NCI-H2227 (cell line): ENCODE results near the gene CCL8.
"Not testable (repeated sequence)": the region's sequence is repeated elsewhere in the genome, so short reads cannot be mapped to it uniquely, and the experiment has no call there.

Experiments used
- DNase-seq: peaks from one replicate; lab custom pipeline; 2025; ENCODE audit not compliant: unreplicated experiment; lab: John Stamatoyannopoulos, UW

The CCL8 gene

GRCh38 chr17:34313164-34313563, 6.1 kb upstream of the CCL8 start:
- no peak for DNase-seq

- DNase-seq: no peak
Observed at GRCh38 chr17:34314279-34314678, 5.0 kb upstream of the CCL8 start.

DNA sequence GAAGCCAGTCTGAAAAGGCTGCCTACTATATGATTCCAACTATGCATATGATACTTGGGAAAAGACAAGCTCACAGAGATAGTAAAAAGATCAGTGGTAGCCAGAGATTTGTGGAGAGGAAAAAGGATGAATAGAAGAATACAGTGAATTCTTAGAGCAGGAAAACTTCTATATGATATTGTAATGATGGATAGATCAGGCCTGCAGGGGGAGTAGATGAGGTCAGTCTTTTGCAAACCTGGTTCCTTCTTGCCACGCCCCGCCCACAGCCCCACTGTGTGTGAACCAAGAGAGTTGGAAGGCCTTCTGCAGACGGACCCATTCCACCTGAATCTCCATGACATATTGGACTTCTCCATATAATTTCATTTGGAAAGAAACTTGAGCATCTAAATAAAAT, 761 bp upstream of the CCL8 start:
- no peak for DNase-seq

DNA sequence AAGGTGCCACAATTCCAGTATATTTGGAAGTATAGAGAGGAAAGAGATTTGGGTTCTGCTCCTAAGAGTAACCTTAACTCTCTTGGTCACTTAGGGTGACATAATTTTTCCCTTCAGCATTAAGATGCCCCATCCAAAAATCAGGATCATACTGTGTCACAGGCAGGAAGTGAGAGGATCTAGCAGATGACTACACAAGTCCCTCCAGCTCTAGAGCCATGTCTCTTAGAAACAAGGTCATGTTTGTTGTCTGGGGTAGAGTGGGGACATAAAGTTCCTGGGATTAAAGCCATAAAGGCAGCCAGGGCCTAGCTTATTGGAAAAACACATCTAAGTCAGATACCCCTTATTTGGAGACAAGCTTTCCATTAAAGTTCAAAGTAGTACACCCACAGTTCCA, 2.7 kb downstream of the CCL8 start:
- DNase-seq: no peak

- DNase-seq: not testable (repeated sequence)
Observed at GRCh38 chr17:34327580-34327979, 8.3 kb downstream of the CCL8 start.

DNA sequence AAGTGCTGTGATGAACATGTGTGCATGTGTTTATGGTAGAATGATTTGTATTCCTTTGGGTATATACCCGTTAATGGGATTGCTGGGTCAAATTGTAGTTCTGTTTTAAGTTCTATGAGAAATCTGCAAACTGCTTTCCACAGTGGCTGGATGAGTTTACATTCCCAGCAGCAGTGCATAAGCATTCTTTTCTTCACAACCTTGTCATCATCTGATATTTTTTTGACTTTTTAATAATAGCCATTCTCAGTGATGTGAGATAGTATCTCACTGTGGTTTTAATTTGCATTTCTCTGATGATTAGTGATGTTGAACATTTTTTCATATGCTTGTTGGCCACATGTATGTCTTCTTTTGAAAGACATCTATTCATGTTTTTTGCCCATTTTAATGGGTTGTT, 18.5 kb downstream of the CCL8 start:
- no peak for DNase-seq

GRCh38 chr17:34339138-34339770, 20.0 kb downstream of the CCL8 start:
- DNase-seq: no peak

DNA sequence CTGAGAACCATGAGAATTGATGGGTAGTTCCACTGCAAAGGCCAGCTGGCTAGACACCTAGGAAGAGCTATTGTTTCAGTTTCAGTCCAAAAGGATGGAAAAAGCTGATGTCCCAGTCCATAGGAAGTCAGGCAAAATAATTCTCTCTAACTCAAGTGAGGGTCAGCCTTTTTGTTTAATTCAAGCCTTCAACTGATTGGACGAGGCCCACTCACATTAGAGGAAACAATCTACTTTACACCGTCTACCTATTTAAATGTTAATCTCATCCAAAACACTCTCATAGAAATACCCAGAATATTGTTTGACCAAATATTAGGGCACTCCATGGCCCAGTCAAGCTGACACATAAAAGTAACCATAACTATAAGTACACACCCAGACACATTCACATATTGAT, 22.7 kb downstream of the CCL8 start:
- DNase-seq: no peak

- no peak for DNase-seq
Observed at GRCh38 chr17:34347063-34347462, 27.8 kb downstream of the CCL8 start.

GRCh38 chr17:34349751-34350150, 30.5 kb downstream of the CCL8 start:
- no peak for DNase-seq

DNA sequence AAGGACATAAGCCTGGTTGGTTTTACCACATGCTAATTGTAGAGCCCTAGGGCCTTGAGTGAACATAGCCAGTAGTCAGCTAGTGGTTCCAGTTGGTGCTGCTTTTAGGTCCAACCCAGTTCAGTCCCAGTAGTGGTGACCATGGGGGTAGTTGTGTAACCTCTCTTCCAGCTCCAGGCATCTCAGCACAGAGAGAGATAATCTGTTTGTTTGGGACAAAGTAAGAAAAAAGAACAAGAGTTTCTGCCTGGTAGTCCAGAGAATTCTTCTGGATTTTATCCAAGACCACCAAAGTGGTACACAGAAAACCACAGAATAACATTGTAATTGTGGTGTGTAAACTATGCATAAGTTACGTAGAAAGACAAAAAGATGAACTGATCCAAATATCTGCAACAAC, 31.9 kb downstream of the CCL8 start:
- no peak for DNase-seq

DNA sequence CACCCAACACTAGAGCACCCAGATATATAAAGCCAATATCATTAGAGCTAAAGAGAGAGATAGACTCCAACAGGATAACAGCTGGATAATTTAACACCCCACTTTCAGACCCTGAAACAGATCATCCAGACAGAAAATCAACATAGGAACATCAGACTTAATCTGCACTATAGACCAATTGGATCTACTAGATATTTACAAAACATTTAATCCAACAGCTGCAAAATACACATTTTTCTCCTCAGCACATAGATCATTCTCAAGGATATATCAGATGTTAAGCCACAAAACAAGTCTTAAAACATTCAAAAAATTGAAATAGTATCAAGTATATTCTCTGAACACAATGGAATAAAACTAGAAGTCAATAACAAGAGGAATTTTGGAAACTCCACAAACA, 33.0 kb downstream of the CCL8 start:
- no peak for DNase-seq

DNA sequence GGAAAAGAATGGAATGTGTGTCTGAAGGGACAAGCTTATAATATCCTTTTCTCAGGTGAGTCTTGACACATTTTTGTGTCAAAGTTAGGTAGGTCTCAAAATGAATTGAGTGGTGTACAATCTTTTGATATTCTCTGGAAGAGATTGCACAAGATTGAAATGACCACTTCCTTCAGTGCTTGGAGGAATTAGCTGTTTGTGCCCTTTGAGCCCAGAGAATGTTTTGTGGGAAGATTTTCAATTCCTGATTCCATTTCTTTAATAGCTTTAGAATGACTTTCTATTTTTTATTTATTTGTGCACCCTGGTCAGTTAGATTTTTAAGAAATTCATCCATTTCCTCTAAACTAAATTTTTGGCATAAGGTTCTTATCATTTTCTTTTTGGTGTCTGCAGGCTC, 35.4 kb downstream of the CCL8 start:
- DNase-seq: no peak

- no peak for DNase-seq
Observed at GRCh38 chr17:34356194-34356593, 37.0 kb downstream of the CCL8 start, which contains the start of gene CCL13. Gene CCL13, plus strand, starts transcription at chr17:34356480. Its CDS starts 47 bp downstream, at chr17:34356527.

GRCh38 chr17:34357398-34357797, 38.2 kb downstream of the CCL8 start:
- DNase-seq: no peak

- DNase-seq: no peak
Observed at GRCh38 chr17:34358631-34359030, 39.4 kb downstream of the CCL8 start.

DNA sequence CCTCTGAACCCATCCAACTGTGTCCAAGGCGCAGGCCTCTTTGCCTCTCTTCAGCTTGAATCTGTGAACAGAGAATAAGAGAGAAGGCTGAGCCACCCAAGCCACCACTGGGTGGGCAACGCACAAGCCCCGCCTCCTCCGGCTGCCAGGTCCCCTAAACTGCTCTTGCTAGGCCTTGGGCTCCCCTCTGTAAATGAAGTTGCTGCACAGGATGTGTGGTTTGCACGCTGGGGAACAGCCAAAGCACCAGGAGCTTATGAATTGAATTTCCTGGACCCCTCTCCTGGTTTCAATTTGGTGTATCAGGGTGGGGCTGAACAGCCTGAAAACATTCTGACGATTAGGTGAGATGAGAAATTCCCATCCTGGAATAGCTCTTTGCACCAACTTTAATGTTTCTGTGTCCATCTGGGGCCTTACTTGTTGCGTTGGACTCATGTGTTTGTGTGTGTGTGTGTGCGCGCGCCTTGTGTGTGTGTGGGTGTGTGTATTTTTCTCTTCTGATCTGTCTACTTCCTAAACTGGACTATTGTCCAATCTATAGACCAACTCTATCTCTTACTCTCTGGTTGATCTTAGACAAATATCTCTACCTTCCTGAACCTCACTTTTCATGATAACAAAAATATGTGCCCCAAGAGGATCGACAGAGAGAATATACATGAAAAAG, 41.5 kb downstream of the CCL8 start:
- DNase-seq: no peak

DNA sequence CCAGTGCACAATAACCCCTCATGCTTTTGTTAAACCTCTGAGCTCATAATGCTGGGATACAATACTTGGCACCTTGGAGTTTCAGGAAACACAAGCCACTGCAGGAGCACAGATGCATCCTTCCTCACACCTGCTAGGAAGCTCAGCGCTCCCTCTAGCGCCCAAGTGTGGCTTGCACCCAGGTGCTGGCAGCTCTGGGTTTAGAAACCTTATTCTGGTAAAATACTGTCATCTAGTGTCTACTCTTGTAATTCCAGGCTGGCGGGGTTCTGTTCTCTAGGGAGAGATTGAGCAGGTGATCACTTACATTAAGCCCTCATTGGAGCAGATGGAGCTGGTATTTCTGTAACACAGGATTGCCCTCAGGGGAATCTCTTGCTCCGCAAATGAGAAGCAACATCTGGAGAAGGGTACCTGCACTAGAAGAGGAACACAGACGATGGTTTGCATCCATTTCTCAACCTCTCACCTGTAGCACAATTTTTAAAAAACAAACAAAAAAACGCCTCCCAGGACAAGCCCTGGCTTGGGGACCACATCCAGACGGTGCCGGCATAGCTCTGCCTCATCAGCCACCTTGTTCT, 42.3 kb downstream of the CCL8 start:
- peak; percentile 94 for DNase-seq

- DNase-seq: no peak
Observed at GRCh38 chr17:34363183-34363661, 44.0 kb downstream of the CCL8 start, which contains the start of gene CCL1. Gene CCL1, minus strand, starts transcription at chr17:34363233. Its CDS starts 72 bp downstream, at chr17:34363161.

GRCh38 chr17:34364751-34365150, 45.5 kb downstream of the CCL8 start:
- no peak for DNase-seq

GRCh38 chr17:34365340-34365739, 46.1 kb downstream of the CCL8 start:
- DNase-seq: no peak

DNA sequence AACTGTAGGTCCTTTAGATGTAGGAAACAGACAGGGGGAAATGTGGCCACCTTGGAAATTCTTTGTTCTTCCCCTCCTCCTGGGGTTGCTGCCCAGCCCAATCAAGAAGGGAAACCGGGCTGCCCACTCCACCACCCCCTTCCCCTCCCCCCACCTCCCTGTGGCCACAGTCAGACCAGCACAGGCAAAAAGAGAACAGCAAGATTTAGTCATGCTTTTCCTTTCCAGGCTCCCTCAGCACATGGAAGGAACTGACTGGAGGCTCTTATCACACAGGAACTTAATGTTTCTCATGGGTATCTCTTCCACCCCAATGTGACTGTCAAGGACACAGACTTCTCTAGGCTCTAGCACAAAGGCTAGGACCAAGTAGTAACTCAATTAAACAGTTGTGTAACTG, 46.8 kb downstream of the CCL8 start:
- no peak for DNase-seq
